ENCODE results near the gene FANCC. TPM values are rescaled to one million over a fixed set of nuclear protein-coding genes. Genes with fewer than 3 reads are reported as not detected.

The FANCC gene
- polyA plus RNA-seq, 1 of the 3 experiments (the other 2 are of a cell fraction): 3.5 TPM

- peaks cover 20 to 57% of the 10 kb centered on the region in 2 experiments for H3K36me3 ChIP-seq (replicated peaks in 1 of 2; ENCODE audit: control insufficient read depth in 1 of 2, insufficient read depth in 2 of 2, low read length in 1 of 2)
- H3F3A ChIP-seq (replicated peaks; ENCODE audit: insufficient read depth): peaks cover 22% of the 10 kb centered on the region
- no peak overlapping the region for H2AFZ ChIP-seq (ENCODE audit: low read depth)
- TF ChIP-seq YY1 (IDR thresholded peaks at IDR 0.05; ENCODE audit: low read depth) (no peak), IRF3 (IDR thresholded peaks at IDR 0.05; ENCODE audit: low read depth, low read length) (no peak), TEAD4 (IDR thresholded peaks at IDR 0.05; ENCODE audit: borderline replicate concordance, insufficient read depth) (no peak), NRF1 (IDR thresholded peaks at IDR 0.05; ENCODE audit: low read depth, low read length) (no peak)
- TF ChIP-seq, protein P1, sequence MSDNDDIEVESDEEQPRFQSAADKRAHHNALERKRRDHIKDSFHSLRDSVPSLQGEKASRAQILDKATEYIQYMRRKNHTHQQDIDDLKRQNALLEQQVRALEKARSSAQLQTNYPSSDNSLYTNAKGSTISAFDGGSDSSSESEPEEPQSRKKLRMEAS (IDR thresholded peaks at IDR 0.05; ENCODE audit: low read depth): no peak
- peak overlapping the region; percentile 87; the same call in 1 of the 2 replicates for H3K4me2 ChIP-seq
- no peak overlapping the region for H3K9ac ChIP-seq
- WGBS (ENCODE audit: low lambda C conversion rate): 83% methylated on average over 7 of the region's 7 CpGs
- no peaks in the 10 kb centered on the region for H3K9me2 ChIP-seq
- H3K9me3 ChIP-seq: no peaks in the 10 kb centered on the region
- peaks cover 61 to 68% of the 10 kb centered on the region in 2 experiments for H3K4me1 ChIP-seq (ENCODE audit: control insufficient read depth in 1 of 2, insufficient read depth in 2 of 2, low read depth in 1 of 2, low read length in 1 of 2)
- no peak for DNase-seq
- H3K27ac ChIP-seq (ENCODE audit: low read depth in 2 of 2, low read length in 1 of 2): peak overlapping the region; percentile 58 to 96; a peak in 3 of 4 replicates
- H3K4me3 ChIP-seq (ENCODE audit: low read depth in 2 of 2, low read length in 1 of 2): no peak overlapping the region; a peak in 1 of 4 replicates
- POLR2A ChIA-PET: interaction anchor here (2.0 kb wide), 1 partner anchor 9 kb away, joined by 7 read pairs; no protein-coding TSS in a partner anchor
- CTCF ChIA-PET: interaction anchor here (0.6 to 1.2 kb wide), 4 partner anchors 14 to 276 kb away, joined by 3 to 4 read pairs (median 3); no protein-coding TSS in a partner anchor
- no peaks in the 10 kb centered on the region for H3K27me3 ChIP-seq (ENCODE audit: insufficient read depth)
- peaks cover 98% of the 10 kb centered on the region for H3K79me2 ChIP-seq (ENCODE audit: insufficient read depth)
- peaks cover 55% of the 10 kb centered on the region for H4K20me1 ChIP-seq (ENCODE audit: insufficient read depth)
Observed at GRCh38 chr9:95058121-95058785, 259.3 kb downstream of the FANCC start.

DNA sequence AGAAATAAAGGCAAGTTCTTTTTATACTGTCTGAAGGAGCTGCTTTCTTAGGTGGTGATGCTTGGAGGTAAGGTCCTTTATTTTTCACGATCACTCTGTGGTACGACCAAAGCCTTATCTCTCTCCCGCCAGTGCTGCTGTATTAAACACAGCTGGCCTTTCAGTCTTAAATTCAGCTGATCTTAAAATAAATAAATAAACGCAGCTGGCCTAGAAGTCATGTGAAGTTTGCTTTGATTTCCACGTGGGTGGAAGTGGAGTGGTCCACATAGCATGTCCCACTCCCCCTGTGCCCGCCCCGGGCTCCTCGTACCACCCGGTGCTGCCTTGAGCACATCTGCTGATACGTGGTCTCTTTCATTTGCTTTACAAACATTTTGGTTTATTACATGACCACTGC, 260.4 kb downstream of the FANCC start:
- H3K27me3 ChIP-seq (ENCODE audit: insufficient read depth): no peaks in the 10 kb centered on the region
- no peak overlapping the region for H2AFZ ChIP-seq (ENCODE audit: low read depth)
- H3K27ac ChIP-seq (ENCODE audit: low read depth in 2 of 2, low read length in 1 of 2): peak overlapping the region; percentile 83 to 96; a peak in 3 of 4 replicates
- no peaks in the 10 kb centered on the region for H3K9me3 ChIP-seq
- H3K4me2 ChIP-seq: peak overlapping the region; percentile 87
- H3K9me2 ChIP-seq: no peaks in the 10 kb centered on the region
- H3K36me3 ChIP-seq (replicated peaks in 1 of 2; ENCODE audit: control insufficient read depth in 1 of 2, insufficient read depth in 2 of 2, low read length in 1 of 2): peaks cover 24 to 51% of the 10 kb centered on the region in 2 experiments
- DNase-seq: peak; percentile 49
- peak; percentile 93 for TF ChIP-seq MXI1 (IDR thresholded peaks at IDR 0.05; ENCODE audit: low read depth, low read length)
- TF ChIP-seq GATA2 (CRISPR knock-in tag; IDR thresholded peaks at IDR 0.05): peak; percentile 55
- no peak for TF ChIP-seq CTCF (IDR thresholded peaks at IDR 0.05)
- H3K9ac ChIP-seq: peak overlapping the region; percentile 71; the same call in 1 of the 2 replicates
- H3K4me1 ChIP-seq (ENCODE audit: control insufficient read depth in 1 of 2, insufficient read depth in 2 of 2, low read depth in 1 of 2, low read length in 1 of 2): peaks cover 59 to 61% of the 10 kb centered on the region in 2 experiments
- peaks cover 55% of the 10 kb centered on the region for H4K20me1 ChIP-seq (ENCODE audit: insufficient read depth)
- CTCF ChIA-PET: interaction anchor here (0.8 to 1.9 kb wide), 9 partner anchors 10 to 212 kb away, joined by 3 to 6 read pairs (median 4); no protein-coding TSS in a partner anchor
- POLR2A ChIA-PET: interaction anchor here (1.3 to 2.0 kb wide), 2 partner anchors 10 to 31 kb away, joined by 3 to 7 read pairs; no protein-coding TSS in a partner anchor
- H3K4me3 ChIP-seq (ENCODE audit: low read depth in 2 of 2, low read length in 1 of 2): peak overlapping the region in 1 of 2 experiments; percentile 26; a peak in 2 of 4 replicates
- peaks cover 25% of the 10 kb centered on the region for H3F3A ChIP-seq (replicated peaks; ENCODE audit: insufficient read depth)
- 62% methylated on average over 10 of the region's 10 CpGs for WGBS (ENCODE audit: low lambda C conversion rate)
- peaks cover 98% of the 10 kb centered on the region for H3K79me2 ChIP-seq (ENCODE audit: insufficient read depth)
